Osteoblast (primary cell): ENCODE results near the gene EXPH5. TPM values are rescaled to one million over a fixed set of nuclear protein-coding genes. Genes with fewer than 3 reads are reported as not detected.

Source experiments
- DNase-seq: peaks from one replicate; pipeline ENCODE4 v3.0.0; 2011; ENCODE audit warnings: low spot score, mixed read lengths; ENCODE audit not compliant: insufficient read length; ENCODE audit errors: missing footprints
- H2AFZ ChIP-seq: 2 replicates; pipeline ENCODE4 v1.6.0; 2011; ENCODE audit warnings: mild to moderate bottlenecking, low read length
- H3K27ac ChIP-seq: 2 replicates; pipeline ENCODE4 v1.5.1; 2011; ENCODE audit warnings: mild to moderate bottlenecking, low read depth, low read length, moderate library complexity
- H3K27me3 ChIP-seq: 2 replicates; pipeline ENCODE4 v1.6.0; 2012; ENCODE audit warnings: mild to moderate bottlenecking, control low read depth, inconsistent platforms, low read length, moderate library complexity; ENCODE audit not compliant: insufficient read depth
- H3K36me3 ChIP-seq: 2 replicates; pipeline ENCODE4 v1.5.1; 2011; ENCODE audit warnings: mild to moderate bottlenecking, low read length, control low read depth, moderate library complexity; ENCODE audit not compliant: insufficient read depth
- H3K4me1 ChIP-seq: 2 replicates; pipeline ENCODE4 v1.5.1; 2011; ENCODE audit warnings: mild to moderate bottlenecking, low read length, control low read depth, moderate library complexity; ENCODE audit not compliant: insufficient read depth
- H3K4me2 ChIP-seq: 2 replicates; pipeline ENCODE4 v1.6.0; 2011; ENCODE audit warnings: mild to moderate bottlenecking, low read length; ENCODE audit not compliant: insufficient read depth
- H3K4me3 ChIP-seq: fragments of 200-600 bp; sonication (generic); 3 replicates; pipeline ENCODE4 v1.5.1; 2012; ENCODE audit warnings: mild to moderate bottlenecking, low read length, inconsistent platforms; ENCODE audit not compliant: insufficient read depth
- H3K79me2 ChIP-seq: 2 replicates; pipeline ENCODE4 v1.6.0; 2012; ENCODE audit warnings: mild to moderate bottlenecking, low read length, control low read depth, inconsistent platforms; ENCODE audit not compliant: insufficient read depth
- H3K9me3 ChIP-seq: 2 replicates; pipeline ENCODE4 v1.5.1; 2011; ENCODE audit warnings: low read depth, low read length, control low read depth
- H4K20me1 ChIP-seq: 2 replicates; pipeline ENCODE4 v1.6.0; 2012; ENCODE audit warnings: mild to moderate bottlenecking, low read length, control low read depth; ENCODE audit not compliant: insufficient read depth
- total RNA-seq: library from RNA; depleted of rRNA; stranded (reverse); fragments of >200 nt; gene quantifications from 2 replicates; pipeline ENCODE4 v1.2.3, GENCODE V29; 2012
- TF ChIP-seq, protein P1 (sequence below): IDR thresholded peaks from 2 replicates; pipeline ENCODE4 v1.5.1; 2011; ENCODE audit warnings: mild to moderate bottlenecking, low read depth, low read length, moderate library complexity; ENCODE audit errors: extremely low read depth

EXPH5 gene
- total RNA-seq, 1 donor = under 0.01 TPM

DNA sequence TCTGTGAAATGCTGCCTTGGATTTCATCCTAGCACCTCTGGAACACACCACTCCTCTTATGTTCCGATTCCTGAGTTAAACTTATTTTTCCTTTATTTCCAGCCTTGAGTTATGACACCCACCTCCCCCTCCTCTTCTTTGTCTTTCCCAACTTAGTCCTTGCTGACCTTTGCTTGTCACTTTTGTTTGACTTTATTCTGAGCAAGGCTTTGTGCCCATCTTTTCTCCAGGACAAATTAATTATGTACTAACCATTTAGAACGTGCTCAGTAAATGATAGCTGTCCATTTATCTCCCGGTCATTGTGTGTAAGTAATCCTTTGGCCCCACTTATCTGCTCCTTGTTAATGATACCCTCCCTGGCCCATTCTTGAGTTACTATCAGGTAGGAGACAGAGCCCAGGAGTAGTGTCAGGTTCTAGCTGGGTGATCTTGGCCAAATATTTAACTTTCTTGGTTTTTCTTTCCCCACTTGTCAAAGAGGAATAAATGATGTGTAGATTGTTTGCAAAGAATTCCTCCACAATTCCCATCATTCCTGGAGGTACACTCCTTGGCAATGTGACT is 44.2 kb downstream of the EXPH5 start:
- TF ChIP-seq, protein P1, sequence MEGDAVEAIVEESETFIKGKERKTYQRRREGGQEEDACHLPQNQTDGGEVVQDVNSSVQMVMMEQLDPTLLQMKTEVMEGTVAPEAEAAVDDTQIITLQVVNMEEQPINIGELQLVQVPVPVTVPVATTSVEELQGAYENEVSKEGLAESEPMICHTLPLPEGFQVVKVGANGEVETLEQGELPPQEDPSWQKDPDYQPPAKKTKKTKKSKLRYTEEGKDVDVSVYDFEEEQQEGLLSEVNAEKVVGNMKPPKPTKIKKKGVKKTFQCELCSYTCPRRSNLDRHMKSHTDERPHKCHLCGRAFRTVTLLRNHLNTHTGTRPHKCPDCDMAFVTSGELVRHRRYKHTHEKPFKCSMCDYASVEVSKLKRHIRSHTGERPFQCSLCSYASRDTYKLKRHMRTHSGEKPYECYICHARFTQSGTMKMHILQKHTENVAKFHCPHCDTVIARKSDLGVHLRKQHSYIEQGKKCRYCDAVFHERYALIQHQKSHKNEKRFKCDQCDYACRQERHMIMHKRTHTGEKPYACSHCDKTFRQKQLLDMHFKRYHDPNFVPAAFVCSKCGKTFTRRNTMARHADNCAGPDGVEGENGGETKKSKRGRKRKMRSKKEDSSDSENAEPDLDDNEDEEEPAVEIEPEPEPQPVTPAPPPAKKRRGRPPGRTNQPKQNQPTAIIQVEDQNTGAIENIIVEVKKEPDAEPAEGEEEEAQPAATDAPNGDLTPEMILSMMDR = no peak
- DNase-seq = no peak
- no peak overlapping the region for H3K4me3 ChIP-seq
- H4K20me1 ChIP-seq = no peaks in the 10 kb centered on the region
- no peaks in the 10 kb centered on the region for H3K36me3 ChIP-seq
- H2AFZ ChIP-seq = no peak overlapping the region
- peaks cover 4% of the 10 kb centered on the region for H3K27me3 ChIP-seq
- H3K4me2 ChIP-seq = no peak overlapping the region
- no peaks in the 10 kb centered on the region for H3K79me2 ChIP-seq
- no peak overlapping the region for H3K27ac ChIP-seq
- H3K4me1 ChIP-seq = no peaks in the 10 kb centered on the region
- H3K9me3 ChIP-seq = no peaks in the 10 kb centered on the region

DNA sequence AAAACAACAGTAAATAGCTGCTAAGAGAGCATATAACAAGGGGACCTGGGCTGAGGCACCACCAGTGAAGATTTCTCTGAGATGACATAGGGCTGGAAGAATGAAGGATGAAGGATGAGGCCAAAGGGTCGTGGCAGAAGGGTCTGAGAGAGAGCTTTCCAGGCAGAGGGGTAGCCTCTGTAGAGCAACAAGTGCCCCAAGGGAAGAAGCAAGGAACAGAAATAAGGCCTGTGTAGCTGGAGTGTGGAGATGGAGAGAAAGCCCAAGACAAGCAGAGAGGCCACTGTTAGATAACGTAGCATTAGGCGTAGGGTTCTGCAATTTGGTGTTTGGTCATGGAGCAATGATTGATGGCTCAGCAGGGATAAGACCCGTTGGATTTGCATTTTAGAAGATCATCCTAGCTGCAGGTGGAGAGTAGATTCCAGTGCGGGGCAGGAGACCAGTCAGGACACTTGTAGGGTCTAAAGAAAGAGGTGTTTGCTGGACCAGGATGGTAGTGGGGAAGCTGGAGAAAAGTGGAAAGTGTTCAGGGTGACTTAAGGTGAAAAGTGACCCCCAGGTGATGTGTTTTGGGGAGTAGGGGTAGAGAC is 47.6 kb downstream of the EXPH5 start:
- no peaks in the 10 kb centered on the region for H3K79me2 ChIP-seq
- H3K9me3 ChIP-seq = no peaks in the 10 kb centered on the region
- no peak overlapping the region for H3K4me2 ChIP-seq
- H2AFZ ChIP-seq = no peak overlapping the region
- no peak for DNase-seq
- no peaks in the 10 kb centered on the region for H3K4me1 ChIP-seq
- H3K4me3 ChIP-seq = no peak overlapping the region
- no peak overlapping the region for H3K27ac ChIP-seq
- H4K20me1 ChIP-seq = no peaks in the 10 kb centered on the region
- H3K27me3 ChIP-seq = peaks cover 4% of the 10 kb centered on the region
- TF ChIP-seq, protein P1 = no peak
- H3K36me3 ChIP-seq = no peaks in the 10 kb centered on the region

DNA sequence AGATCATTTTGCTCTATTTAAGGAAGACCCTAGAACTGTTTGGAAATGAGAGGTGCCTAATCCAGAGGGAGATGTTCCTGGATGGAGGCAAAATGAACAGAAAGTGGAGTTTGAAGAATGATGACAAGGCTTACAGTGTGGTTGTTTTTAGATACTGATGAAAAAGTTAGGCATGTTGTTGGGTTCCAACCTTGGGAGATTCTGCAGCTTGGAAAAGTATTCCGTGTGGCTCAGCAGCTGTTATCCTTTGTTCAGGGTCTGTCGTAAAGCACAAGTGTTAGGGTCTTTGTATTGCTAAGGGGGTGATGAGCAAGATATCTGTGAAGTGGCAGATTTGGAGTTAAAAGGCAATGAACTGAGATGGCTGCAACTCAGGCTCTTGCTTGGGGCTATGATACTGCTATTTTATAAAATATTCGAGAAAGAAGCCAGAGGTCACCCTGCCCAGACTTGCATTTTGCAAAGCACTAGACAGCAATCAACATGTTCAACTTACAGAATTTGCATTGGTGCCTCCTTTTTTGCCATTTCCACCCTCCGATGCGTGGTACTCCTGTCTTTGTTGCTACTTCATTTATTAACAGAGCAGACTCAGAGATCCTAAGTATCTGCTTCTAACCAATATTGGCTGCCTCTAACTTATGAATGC is 50.1 kb downstream of the EXPH5 start:
- Histone ChIP-seq H3K4me1 (no peaks in the 10 kb centered on the region), H3K27me3 (peaks cover 10% of the 10 kb centered on the region), H3K4me3 (no peak overlapping the region), H3K27ac (no peak overlapping the region), H3K36me3 (no peaks in the 10 kb centered on the region), H2AFZ (no peak overlapping the region), H3K9me3 (no peaks in the 10 kb centered on the region), H3K4me2 (no peak overlapping the region), H4K20me1 (no peaks in the 10 kb centered on the region), H3K79me2 (no peaks in the 10 kb centered on the region)
- DNase-seq = no peak
- TF ChIP-seq, protein P1 = no peak

DNA sequence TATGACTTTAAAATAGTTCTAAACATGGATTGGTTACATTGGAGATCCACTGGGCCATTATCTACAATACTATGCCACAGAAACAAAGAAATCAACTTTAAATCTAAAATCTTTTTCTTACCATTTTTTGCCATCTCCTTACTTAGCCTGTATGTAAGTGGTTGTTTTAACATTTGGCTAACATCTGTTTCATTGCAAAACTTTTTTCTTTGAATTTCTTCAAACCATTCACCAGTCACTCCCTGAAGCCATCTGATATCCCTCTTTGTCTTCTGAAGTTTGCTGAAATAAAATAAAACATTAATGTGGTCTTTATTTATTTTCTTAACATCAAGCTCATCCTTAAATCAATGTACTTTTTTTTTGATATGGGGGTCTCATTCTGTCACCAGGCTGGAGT is 52.0 kb downstream of the EXPH5 start:
- Histone ChIP-seq H3K27ac (no peak overlapping the region), H4K20me1 (no peaks in the 10 kb centered on the region), H3K36me3 (no peaks in the 10 kb centered on the region), H3K4me2 (no peak overlapping the region), H3K9me3 (no peaks in the 10 kb centered on the region), H3K4me3 (no peak overlapping the region), H3K79me2 (no peaks in the 10 kb centered on the region), H3K27me3 (peaks cover 23% of the 10 kb centered on the region), H3K4me1 (no peaks in the 10 kb centered on the region), H2AFZ (no peak overlapping the region)
- DNase-seq = no peak
- TF ChIP-seq, protein P1 = no peak
